IPS-20b (cell line): Measurements from ENCODE around the gene MAP2K7.
"Not testable (repeated sequence)": the region's sequence is repeated elsewhere in the genome, so short reads cannot be mapped to it uniquely, and the experiment has no call there.

Experiments
- H3K27ac ChIP-seq: one replicate; pipeline ENCODE4 v1.5.1; 2013; ENCODE audit warnings: low read length
- H3K27me3 ChIP-seq: 2 replicates; pipeline ENCODE4 v1.6.1; 2013; ENCODE audit warnings: mild to moderate bottlenecking, low read length, inconsistent platforms; ENCODE audit not compliant: insufficient read depth
- H3K36me3 ChIP-seq: 2 replicates; pipeline ENCODE4 v1.6.1; 2013; ENCODE audit warnings: low read depth, mild to moderate bottlenecking, inconsistent platforms, low read length, moderate library complexity; ENCODE audit not compliant: insufficient read depth
- H3K4me1 ChIP-seq: 2 replicates; pipeline ENCODE4 v1.6.1; 2013; ENCODE audit warnings: mild to moderate bottlenecking, control low read depth, inconsistent platforms, low read length, moderate library complexity; ENCODE audit not compliant: insufficient read depth
- H3K4me3 ChIP-seq: 2 replicates; pipeline ENCODE4 v1.5.1; 2013; ENCODE audit warnings: mild to moderate bottlenecking, low read length, inconsistent platforms
- H3K9ac ChIP-seq: 2 replicates; pipeline ENCODE4 v1.6.1; 2013; ENCODE audit warnings: low read depth, mild to moderate bottlenecking, inconsistent platforms, low read length, moderate library complexity
- H3K9me3 ChIP-seq: 2 replicates; pipeline ENCODE4 v1.6.1; 2013; ENCODE audit warnings: mild to moderate bottlenecking, low read depth, low read length, inconsistent platforms; ENCODE audit not compliant: insufficient read depth

Gene MAP2K7

DNA sequence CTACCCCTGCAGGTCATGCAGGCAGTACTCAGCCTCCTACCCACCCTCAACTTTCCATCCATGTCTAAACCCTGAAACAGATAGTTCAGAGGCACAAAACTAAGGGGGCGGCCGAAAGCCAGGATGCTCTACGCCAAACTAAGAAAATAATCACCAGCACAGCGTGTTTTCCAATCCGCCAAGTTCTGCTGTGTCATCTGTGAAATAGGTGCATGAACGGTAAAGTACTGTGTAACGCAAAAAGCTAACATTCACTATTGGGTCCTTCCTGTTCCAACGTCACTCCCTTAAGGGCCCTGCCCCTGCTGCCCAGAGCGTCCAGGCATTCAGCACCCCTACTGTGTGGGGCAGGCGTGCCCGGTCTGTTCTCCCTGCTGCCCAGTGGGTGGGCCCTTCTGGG, 52.0 kb downstream of the MAP2K7 start:
- Histone ChIP-seq H3K9ac (no peak overlapping the region), H3K27me3 (no peaks in the 10 kb centered on the region), H3K36me3 (peaks cover 21% of the 10 kb centered on the region), H3K9me3 (no peaks in the 10 kb centered on the region), H3K4me3 (no peak overlapping the region), H3K27ac (no peak overlapping the region), H3K4me1 (no peaks in the 10 kb centered on the region)

DNA sequence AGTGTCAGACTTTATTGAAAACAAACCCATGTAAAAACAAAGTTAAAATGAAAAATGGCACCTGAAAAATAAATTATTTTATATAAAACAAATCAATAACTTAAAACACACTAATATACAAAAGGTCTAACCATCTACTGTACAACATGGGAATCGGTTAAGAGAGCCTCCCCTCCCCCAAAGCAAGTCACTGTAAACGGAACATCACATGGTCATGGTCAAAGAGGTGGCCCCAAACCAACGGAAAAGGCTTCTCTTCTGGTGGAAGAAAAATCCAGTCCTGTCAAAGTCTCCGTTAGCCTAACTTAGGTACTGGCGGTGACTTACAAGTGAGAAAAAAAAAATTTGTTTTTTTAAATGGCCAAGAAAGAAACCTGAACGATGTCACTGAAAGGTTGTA, 55.5 kb downstream of the MAP2K7 start:
- peaks cover 56% of the 10 kb centered on the region for H3K36me3 ChIP-seq
- H3K4me3 ChIP-seq, result no peak overlapping the region
- no peaks in the 10 kb centered on the region for H3K4me1 ChIP-seq
- H3K9me3 ChIP-seq, result no peaks in the 10 kb centered on the region
- no peak overlapping the region for H3K27ac ChIP-seq
- H3K9ac ChIP-seq, result no peak overlapping the region
- no peaks in the 10 kb centered on the region for H3K27me3 ChIP-seq

DNA sequence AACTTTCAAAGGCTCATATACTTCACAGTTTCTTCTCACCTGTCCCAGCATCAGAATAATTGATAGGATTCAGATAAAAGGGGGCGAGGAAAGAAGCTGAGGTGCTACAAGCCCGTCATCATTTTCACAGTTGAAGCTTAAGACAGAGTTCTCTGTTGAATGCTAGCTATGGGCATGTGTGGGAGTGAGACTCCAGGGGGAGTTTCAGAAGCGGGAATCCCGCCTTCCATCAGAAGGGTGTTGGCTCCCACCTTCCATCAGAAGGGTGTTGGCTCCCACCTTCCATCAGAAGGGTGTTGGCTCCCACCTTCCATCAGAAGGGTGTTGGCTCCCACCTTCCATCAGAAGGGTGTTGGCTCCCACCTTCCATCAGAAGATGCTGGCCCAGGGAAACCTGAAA, 57.4 kb downstream of the MAP2K7 start:
- H3K4me3 ChIP-seq, H3K27ac ChIP-seq, H3K9ac ChIP-seq, H3K27me3 ChIP-seq, H3K9me3 ChIP-seq, H3K4me1 ChIP-seq: not testable (repeated sequence)
- peaks cover 75% of the 10 kb centered on the region for H3K36me3 ChIP-seq

DNA sequence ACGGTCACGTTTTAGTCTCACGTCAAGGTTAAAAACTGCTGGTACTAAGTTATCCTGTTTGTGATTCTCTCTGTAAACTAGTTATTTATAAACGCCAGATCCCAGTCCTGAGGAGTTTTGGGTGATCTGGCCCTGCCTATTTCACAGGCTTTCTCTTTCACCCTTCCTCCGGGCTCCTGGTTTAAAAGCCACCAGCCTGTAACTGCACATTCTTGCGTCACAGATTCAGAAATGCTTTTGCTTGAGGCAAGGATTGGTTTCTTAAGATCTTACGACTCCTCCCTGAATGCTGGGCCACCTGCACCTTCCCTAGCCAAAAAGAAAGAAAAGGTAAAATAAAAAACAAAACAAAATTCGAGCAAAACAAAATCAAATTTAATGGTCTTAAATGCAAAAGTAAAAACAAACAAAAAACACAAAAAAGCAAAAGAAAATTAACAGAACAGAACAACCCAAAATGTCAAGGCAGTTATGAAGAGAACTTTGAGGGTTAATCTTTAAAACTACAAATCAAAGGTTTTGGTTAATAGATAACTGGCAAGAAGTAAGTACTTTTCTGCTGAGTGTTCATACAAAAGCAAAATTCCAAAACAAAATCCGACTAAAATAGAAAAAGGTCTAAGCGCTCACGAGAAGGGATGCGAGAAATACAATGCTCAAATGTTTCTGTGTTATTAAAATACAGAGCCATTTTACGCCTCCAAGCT, 58.4 kb downstream of the MAP2K7 start:
- Histone ChIP-seq H3K36me3 (peaks cover 85% of the 10 kb centered on the region), H3K27ac (no peak overlapping the region), H3K4me3 (no peak overlapping the region), H3K27me3 (no peaks in the 10 kb centered on the region), H3K4me1 (no peaks in the 10 kb centered on the region), H3K9me3 (no peaks in the 10 kb centered on the region), H3K9ac (no peak overlapping the region)

DNA sequence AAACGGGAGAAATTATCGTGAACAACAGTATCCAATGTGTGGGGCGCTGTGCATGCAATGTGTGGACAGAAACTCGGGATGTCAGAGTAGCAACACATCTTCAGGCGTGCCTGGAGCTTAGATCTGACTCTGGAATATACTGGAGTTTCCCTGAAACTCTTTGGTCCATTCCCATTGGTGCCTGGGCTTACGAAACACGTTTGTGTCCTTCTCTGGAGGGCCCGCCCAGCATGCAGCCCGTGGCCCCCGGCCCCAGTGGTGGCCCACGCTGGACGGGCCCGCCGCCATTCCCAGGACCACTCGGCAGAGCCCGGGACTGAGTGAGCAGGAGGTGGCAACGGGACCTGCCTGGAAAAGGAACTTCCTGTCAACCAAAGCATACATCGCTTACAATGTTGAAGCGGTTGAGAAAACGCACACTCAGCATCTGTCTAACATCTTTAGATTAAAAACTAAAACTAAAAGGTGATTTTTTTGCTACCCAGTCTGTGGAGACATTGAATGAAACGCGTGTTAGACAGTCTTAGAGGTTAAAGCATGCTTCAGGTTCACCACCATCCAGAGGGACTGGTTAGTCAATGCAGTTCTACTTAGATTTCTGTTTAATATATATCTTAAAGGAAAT, 59.1 kb downstream of the MAP2K7 start:
- Histone ChIP-seq H3K27me3 (no peaks in the 10 kb centered on the region), H3K9ac (no peak overlapping the region), H3K9me3 (no peaks in the 10 kb centered on the region), H3K27ac (no peak overlapping the region), H3K4me1 (no peaks in the 10 kb centered on the region), H3K4me3 (no peak overlapping the region), H3K36me3 (peaks cover 92% of the 10 kb centered on the region)

DNA sequence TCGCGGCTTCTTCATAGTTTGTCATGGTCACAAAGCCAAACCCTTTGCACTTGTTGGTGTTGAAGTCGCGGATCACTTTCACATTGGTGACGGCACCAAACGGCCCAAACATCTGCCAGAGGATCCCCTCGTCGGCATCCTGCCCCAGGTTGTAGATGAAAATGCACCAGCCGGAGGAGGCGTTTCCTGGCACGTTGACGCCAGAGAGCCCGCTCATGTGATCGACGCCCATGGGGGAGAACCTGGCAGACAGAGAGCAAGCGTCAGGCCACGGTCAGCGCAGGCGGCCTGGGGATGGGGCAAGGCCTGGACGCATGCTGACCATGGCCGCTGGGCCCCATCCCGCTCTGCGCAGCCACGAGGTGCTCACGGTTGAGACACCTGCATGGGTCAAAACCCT, 59.9 kb downstream of the MAP2K7 start:
- no peaks in the 10 kb centered on the region for H3K27me3 ChIP-seq
- no peaks in the 10 kb centered on the region for H3K9me3 ChIP-seq
- no peaks in the 10 kb centered on the region; the same call in 1 of the 2 replicates for H3K4me1 ChIP-seq
- H3K27ac ChIP-seq, result no peak overlapping the region
- H3K4me3 ChIP-seq, result no peak overlapping the region
- peaks cover 98% of the 10 kb centered on the region for H3K36me3 ChIP-seq
- H3K9ac ChIP-seq, result no peak overlapping the region
